PFSK-1 (cell line): ENCODE measurements around the gene LMOD1.

ENCODE experiments used
- FOXP2 ChIP-seq: optimal IDR thresholded peaks from 2 replicates; pipeline ENCODE3; 2011; ENCODE audit warnings: borderline replicate concordance, control low read depth, inconsistent platforms; ENCODE audit not compliant: insufficient read depth; ENCODE audit errors: extremely low read length, extremely low read depth
- POLR2AphosphoS5 ChIP-seq: IDR thresholded peaks from 2 replicates; pipeline ENCODE4 v1.6.1; 2012; ENCODE audit warnings: low read depth, mild to moderate bottlenecking, control low read depth, low read length, moderate library complexity
- SIN3A ChIP-seq: IDR thresholded peaks from 2 replicates; pipeline ENCODE4 v1.6.1; 2012; ENCODE audit warnings: mild to moderate bottlenecking, low read length, moderate library complexity, borderline replicate concordance; ENCODE audit not compliant: insufficient read depth
- TAF1 ChIP-seq: IDR thresholded peaks from 2 replicates; pipeline ENCODE4 v1.6.1; 2012; ENCODE audit warnings: low read length, control low read depth, borderline replicate concordance; ENCODE audit not compliant: insufficient read depth
- TF ChIP-seq, protein P1 (sequence below), 2 experiments: IDR thresholded peaks; 2 replicates each; pipeline versions ENCODE4 v1.6.1 to v1.8.0; 2011 to 2012; ENCODE audit warnings: low read depth in 2 of 2, low read length in 2 of 2, control low read depth in 1 of 2, inconsistent platforms in 1 of 2, mild to moderate bottlenecking in 1 of 2, moderate library complexity in 1 of 2; ENCODE audit not compliant: insufficient read depth in 1 of 2

The LMOD1 gene

DNA sequence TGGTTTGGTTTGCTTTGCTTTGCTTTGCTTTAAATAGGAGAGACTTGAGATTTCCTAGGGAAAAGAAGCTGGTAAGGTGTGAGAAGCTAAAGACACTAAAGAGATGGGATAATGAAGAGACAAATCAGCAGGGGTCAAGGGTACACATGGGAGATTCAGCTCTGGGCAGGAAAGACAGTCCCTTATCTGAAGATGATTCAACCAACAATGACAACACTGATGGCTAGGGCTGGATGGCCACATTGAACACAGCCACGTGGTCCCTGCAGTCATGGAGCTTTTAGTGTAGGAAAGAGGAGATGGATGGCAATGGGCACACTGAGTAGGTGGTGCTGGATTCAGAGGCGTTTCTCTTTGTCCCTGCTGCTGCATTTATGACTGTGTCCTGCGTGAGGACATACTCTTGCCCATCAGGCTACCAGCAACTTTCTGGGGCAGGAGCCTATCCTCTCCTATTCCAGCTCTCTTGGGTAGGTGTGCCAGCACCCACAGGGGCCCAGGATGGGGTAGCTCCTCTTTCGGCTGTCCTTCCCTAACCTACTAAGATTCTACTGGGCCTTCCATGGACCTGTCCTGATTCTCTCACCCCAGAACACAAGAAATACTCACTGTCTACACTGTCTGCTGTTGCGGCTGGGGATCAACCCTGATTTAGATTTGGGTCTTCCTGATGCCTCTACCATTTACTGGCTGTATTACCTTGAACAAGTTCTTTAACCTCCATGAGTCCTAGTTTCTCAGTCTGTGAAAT lies 59.1 kb downstream of the LMOD1 start:
- TF ChIP-seq, protein P1, sequence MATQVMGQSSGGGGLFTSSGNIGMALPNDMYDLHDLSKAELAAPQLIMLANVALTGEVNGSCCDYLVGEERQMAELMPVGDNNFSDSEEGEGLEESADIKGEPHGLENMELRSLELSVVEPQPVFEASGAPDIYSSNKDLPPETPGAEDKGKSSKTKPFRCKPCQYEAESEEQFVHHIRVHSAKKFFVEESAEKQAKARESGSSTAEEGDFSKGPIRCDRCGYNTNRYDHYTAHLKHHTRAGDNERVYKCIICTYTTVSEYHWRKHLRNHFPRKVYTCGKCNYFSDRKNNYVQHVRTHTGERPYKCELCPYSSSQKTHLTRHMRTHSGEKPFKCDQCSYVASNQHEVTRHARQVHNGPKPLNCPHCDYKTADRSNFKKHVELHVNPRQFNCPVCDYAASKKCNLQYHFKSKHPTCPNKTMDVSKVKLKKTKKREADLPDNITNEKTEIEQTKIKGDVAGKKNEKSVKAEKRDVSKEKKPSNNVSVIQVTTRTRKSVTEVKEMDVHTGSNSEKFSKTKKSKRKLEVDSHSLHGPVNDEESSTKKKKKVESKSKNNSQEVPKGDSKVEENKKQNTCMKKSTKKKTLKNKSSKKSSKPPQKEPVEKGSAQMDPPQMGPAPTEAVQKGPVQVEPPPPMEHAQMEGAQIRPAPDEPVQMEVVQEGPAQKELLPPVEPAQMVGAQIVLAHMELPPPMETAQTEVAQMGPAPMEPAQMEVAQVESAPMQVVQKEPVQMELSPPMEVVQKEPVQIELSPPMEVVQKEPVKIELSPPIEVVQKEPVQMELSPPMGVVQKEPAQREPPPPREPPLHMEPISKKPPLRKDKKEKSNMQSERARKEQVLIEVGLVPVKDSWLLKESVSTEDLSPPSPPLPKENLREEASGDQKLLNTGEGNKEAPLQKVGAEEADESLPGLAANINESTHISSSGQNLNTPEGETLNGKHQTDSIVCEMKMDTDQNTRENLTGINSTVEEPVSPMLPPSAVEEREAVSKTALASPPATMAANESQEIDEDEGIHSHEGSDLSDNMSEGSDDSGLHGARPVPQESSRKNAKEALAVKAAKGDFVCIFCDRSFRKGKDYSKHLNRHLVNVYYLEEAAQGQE (IDR thresholded peaks at IDR 0.05; ENCODE audit: insufficient read depth in 1 of 2, low read depth in 2 of 2, low read length in 2 of 2), result no peak
- TF ChIP-seq POLR2AphosphoS5 (no peak), SIN3A (no peak), FOXP2 (no peak), TAF1 (no peak)

DNA sequence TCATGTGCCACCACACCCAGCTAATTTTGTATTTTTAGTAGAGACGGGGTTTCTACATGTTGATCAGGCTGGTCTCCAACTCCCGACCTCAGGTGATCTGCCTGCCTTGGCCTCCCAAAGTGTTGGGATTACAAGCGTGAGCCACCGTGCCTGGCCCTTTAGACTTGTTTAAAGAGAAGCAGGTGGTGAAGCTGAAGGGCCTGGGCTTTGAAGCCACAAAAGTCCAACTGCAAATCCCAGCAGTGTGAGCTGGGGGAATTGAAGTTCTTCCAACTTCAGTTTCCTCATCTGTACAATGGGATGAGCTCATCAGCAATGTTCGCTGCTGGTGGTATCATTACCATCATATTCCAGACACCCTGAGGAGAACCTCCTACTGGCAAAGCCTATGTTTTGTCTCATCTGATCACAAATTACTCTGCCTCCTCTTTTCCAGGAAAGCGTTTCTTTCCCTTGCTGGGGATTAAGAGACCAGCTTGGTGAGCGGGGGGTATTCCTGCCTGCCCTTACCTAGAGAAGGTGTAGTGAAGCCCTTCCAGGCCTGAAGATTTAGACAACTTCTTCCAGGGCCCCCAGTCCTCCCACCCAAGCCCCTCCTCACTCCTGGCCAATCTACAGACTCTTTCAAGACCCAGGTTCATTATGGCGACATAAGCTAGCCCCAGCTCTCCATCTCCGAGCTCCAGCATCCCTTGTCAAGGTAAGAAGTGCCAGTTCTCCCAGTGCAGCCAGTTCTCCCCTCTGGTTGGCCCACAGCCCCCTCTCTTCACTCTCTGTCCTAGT lies 60.1 kb downstream of the LMOD1 start:
- TF ChIP-seq TAF1, result no peak
- TF ChIP-seq, protein P1 (IDR thresholded peaks at IDR 0.05; ENCODE audit: insufficient read depth in 1 of 2, low read depth in 2 of 2, low read length in 2 of 2), result no peak
- no peak for TF ChIP-seq FOXP2
- TF ChIP-seq SIN3A, result no peak
- no peak for TF ChIP-seq POLR2AphosphoS5

DNA sequence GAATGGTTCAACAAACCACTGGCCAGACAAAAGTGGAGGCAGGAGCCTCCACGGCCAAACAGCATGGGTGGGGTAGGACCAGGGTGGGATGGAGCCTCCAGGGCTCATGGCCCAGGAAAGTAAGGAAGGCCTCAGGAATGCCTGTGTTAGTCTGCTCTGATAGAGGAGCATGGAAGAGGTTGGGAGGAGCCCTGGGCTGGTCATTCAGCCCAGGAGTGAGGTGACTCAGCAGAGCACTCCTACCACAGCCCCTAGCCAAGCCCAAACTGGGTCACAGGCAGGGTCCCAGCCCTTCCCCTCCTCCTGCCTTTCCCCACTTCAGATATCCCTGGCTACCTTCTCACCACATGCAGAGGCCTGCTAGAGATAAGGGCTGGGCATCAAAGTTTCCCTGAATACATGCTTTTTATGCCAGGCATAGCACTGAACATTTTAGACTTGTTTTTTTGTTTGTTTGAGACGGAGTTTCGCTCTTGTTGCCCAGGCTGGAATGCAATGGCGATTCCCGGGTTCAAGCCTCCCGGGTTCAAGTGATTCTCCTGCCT lies 60.7 kb downstream of the LMOD1 start:
- no peak for TF ChIP-seq SIN3A
- no peak for TF ChIP-seq FOXP2
- TF ChIP-seq POLR2AphosphoS5, result no peak
- TF ChIP-seq TAF1, result no peak
- TF ChIP-seq, protein P1 (IDR thresholded peaks at IDR 0.05; ENCODE audit: insufficient read depth in 1 of 2, low read depth in 2 of 2, low read length in 2 of 2), result no peak

DNA sequence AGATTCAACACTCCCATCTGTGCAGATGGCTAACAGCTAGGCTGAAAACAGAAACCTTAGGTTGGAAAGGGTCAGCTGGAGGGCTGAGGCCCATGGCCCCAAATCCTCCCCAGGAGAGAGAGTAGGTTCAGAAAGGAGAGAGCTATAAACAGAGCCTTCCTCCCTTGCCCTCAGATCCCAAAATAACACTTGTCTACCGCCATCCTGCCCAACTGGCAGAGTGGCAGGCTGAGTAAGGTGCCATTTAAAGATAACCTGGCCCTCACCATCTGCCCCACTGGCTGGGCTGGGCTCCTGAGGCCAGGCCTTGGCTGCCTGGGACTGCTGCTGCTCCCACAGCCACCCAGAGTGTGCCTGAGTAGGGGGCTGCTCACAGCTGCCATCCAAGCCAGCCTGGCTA lies 61.9 kb downstream of the LMOD1 start:
- TF ChIP-seq FOXP2 (no peak), TAF1 (no peak), POLR2AphosphoS5 (no peak), SIN3A (no peak)
- TF ChIP-seq, protein P1 (IDR thresholded peaks at IDR 0.05; ENCODE audit: insufficient read depth in 1 of 2, low read depth in 2 of 2, low read length in 2 of 2), result no peak
